CD1c-positive myeloid dendritic cell (primary cell): ENCODE data around the gene NXPH1.

Experiments used
- DNase-seq: peaks from one replicate; pipeline ENCODE4 v3.0.0-alpha.2; 2016; ENCODE audit errors: extremely low spot score

The NXPH1 gene

GRCh38 chr7:8433477-8434289, at the start of gene NXPH1:
NXPH1 (plus strand) TSS chr7:8433609.
- no peak for DNase-seq

GRCh38 chr7:8384901-8385300, 48.5 kb upstream of the NXPH1 start:
- no peak for DNase-seq

- no peak for DNase-seq
Measured at GRCh38 chr7:8386926-8387550, 46.4 kb upstream of the NXPH1 start.

DNA sequence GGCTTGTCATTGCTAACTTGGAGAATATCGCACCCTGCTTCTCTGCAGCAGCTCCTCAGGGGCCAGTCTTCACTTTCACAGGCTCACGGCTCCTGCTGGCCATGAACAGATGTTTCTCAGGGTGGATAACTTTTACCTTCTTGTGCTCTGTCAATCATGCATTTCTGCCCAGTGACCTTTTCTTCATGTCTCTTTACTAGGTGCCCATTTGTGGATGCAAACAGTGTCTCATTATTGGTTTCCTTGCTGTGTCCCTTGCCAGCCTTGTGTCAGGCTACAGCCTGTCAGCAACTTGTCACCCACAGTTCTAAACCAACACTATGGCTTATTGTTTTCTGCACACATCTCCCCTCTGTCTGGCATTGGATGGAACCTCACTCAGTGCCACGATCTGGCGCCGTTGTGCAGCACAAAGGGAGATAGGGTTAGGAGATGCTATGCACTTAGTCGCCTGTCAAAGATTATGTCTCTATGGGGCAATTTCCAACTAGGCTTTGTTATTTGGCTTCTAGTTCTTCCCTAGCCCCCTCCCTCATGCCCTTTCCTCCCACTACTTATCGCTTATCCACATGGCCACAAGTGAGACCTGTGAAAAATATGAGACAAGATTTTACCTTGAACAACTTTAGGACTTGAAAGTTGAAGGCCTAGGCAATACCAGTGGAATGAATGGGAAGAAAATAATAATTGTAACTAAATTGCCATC, 45.7 kb upstream of the NXPH1 start:
- DNase-seq = no peak

DNA sequence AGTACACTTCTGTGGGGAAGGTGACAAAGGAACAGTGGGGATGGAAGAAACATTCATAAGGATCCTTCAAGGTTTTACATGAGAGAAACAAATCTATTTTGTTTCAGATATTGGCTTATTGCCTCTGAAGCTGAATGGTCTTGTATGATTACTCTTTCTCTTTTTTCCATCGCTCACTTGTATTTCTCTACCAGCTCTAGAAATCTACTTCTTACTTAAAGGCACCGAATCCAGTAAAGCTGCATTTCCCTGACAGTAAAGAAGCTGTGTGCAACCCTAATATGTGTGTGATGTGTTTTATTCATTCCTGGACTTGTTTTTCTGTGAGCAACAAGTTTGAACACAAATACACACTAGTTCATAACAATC, 45.2 kb upstream of the NXPH1 start:
- no peak for DNase-seq

DNA sequence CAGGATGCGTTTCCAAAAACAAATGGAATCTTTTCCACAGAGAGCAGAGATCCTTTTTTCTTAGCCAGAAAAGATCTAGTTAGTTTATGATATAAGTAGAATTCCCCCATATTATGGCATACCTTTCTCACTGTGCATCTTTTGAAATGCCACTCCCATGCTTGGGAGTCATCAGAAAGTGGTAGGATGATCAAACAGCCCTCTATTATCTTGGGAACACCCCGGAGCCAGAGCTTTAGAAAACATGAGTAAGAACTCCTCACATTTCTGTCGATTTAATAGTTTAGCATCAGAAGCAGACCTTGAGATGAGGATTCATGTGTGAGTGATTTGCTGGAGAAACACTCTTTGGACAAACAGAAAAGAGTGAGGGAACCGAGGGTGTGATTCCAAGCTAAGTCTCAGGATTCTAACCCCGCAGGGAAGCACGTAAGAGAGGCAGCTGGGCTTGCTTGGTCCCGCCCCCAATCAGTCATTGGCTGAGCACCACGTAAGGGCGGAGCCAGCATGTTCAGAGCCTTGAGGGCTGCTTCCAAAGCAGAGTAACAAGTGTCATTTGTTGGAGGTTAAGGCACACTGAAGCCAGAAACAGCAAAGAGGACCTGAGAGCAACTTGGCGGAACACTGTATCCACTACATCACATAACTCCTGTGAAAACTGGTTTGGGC, 43.7 kb upstream of the NXPH1 start:
- DNase-seq = no peak

DNA sequence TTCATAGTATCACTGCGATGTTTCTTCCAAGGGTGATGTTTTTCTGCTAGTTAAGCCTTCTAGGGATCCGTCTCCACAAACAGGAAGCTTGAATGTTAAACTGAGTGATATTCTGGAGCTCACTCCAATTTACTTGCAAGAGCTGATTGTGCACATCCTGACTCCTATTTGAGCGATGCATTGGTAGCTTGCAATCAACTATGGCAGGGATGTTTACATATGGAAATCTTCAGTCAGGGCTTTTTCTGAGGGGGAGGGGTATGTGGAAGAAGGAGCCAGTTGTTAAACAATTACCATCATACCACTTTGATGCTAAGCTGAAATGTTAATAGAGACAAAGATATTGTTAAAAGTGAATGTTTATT, 43.2 kb upstream of the NXPH1 start:
- DNase-seq = no peak

- no peak for DNase-seq
Measured at GRCh38 chr7:8391353-8392062, 41.9 kb upstream of the NXPH1 start.

GRCh38 chr7:8396294-8396693, 37.1 kb upstream of the NXPH1 start:
- DNase-seq = no peak

GRCh38 chr7:8408871-8409270, 24.5 kb upstream of the NXPH1 start:
- DNase-seq = no peak

GRCh38 chr7:8411103-8411502, 22.3 kb upstream of the NXPH1 start:
- no peak for DNase-seq

GRCh38 chr7:8413600-8413999, 19.8 kb upstream of the NXPH1 start:
- DNase-seq = no peak

- peak; percentile 61 for DNase-seq
Measured at GRCh38 chr7:8418629-8419245, 14.7 kb upstream of the NXPH1 start.

DNA sequence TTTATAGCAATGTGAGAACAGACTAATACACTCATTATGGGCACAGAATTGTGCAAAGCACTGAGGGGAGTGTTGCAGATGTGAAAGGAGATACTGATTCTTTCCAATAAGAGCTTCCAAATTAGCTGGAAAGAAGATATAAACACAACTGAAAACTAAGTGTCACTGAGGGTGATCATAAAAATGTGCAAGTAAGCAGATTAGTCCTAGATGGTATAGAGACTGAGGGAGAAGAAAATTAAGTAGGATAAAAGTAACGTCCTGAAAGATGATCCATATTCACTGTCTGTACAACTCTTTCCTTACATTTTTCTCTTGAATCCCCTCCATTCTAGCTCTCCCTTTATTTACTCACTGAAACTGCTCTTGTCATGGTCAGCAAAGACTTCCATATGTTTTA, 11.2 kb upstream of the NXPH1 start:
- DNase-seq = no peak

DNA sequence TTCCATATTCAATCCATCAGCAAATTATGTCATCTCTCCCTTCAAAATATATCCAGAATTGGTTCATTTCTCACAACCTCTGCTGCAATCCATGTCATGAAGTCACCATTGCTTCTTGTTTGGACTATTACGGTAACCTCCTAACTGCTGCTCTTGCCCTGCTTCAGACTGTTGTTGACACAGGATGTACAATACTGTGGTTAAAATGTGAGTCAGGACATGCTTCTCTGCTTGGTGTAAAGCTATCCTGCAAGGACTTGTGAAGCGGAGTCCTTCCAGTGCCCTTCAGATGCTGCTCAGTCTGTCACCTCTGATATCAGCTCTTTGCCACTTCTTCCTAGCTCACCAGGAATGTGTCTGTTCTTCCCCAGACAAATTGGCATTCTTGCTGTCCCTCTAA, 10.4 kb upstream of the NXPH1 start:
- no peak for DNase-seq

DNA sequence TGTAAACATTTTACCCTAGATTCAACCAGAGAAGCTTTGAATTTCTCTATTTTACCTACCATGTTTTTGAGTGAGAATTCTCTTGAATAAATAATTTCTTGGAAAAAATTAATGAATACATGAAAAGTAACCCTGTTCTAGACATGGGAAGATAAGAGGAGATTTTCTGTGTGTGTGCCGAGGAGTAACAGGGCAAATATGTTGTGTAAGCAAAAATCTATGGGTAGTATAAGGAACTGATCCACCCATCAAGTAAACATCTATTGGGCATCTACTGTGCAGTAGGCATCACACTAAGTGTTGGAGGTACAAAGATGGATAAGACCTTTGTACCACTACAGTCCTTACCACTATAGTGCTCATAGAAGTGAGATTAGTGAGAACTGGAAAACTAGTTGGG, 8.2 kb upstream of the NXPH1 start:
- no peak for DNase-seq

DNA sequence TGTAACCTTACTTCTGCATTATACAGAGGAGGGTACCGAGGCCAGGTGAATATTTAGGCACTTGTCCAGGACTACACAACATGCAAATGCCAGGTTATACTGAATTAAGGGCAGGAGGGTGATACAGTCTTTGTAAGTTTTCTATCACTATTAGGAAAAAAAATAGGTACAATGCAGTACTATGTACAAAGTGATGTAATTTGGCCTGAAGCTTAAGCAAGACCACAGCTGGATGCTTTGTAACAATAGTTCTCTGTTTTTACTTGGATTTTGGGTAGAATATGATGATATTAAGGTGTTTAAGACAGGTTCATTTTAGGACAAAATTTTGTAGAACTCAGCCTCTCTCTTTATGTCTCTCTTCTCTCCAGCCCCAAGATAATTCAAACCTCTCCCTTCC, 2.8 kb upstream of the NXPH1 start:
- DNase-seq = no peak

- no peak for DNase-seq
Measured at GRCh38 chr7:8434290-8435002, 1.0 kb downstream of the NXPH1 start.

DNA sequence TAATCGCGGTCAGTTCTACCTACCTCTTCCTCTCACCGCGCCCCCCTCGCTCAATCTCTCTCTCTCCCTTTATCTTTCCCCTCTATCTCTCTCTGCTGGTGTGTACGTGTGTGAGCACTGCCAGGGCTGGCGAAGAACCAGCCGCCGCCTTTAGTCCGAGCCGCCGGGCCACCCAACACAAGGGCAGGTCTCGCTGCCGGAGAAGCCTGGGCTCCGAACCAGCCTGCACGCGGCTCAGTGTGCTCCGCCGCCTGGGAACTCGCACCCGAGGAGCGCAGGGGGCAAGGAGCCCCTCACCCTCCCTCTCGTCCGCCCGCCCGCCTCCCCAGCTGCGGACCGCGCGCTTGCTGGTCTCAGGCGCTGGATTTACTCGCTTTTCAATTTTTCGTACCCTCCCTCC, 1.7 kb downstream of the NXPH1 start:
- no peak for DNase-seq

DNA sequence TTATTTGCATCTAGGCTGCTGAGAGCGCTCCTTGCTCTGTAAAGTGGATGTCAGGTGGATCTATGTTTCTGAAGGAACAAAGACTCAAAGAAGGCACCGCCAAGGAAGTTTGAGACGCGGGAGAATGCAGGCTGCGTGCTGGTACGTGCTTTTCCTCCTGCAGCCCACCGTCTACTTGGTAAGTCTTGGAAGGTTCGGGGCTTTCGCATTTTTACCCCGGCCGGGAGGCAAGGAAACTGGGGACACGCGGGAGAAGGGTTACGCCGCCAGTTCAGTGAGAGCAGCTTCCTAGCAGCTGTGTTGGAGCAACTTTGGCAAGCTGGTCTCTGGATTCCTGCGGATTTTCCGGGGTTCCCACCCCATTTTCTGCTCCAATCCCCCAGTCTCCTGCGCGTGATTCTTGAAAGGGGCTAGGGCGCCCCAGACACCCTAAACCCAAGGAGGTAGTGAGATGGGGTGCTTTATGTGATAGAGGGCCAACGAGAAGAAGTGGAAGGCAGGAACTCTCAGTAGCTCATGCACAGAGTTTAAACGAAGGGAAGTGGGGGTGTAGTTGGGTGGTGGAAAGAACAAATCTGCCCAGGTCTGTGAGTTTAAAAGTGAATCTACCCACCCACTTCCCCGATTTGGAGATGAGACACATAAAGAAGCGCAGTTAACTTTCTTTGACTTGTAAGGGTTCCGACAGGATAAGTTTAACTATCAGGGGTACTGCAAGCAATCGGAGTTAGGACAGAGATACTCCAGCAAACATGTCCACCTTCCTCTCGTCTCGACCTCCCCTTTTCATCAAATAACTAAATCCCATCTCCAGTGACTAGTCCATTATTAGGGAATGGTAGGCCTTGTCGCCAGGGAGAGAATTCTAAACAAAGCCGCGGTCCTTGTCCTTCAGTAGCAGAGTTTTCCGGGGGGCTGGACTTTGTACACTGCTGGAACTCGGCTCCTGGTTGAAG, 2.5 kb downstream of the NXPH1 start:
- no peak for DNase-seq
